ENCODE results near the gene BTBD7. TPM values are rescaled to one million over a fixed set of nuclear protein-coding genes. Genes with fewer than 3 reads are reported as not detected.

The BTBD7 gene
- total RNA-seq, 6 experiments from 2014 or later, result 8.1 to 14.3 (median 11.0) TPM

GRCh38 chr14:93280743-93281142 is 52.1 kb downstream of the BTBD7 start:
- WGBS (ENCODE audit: insufficient coverage, low coverage, low lambda C conversion rate, missing lambda C conversion rate), result 94% methylated on average over 5 of the region's 5 CpGs
- no peak overlapping the region for H3K27ac ChIP-seq
- H3K4me3 ChIP-seq, result no peak overlapping the region
- no peaks in the 10 kb centered on the region for H3K27me3 ChIP-seq
- H3K4me1 ChIP-seq, result no peaks in the 10 kb centered on the region
- DNase-seq, result no peak
- H3K36me3 ChIP-seq, result no peaks in the 10 kb centered on the region
- no peaks in the 10 kb centered on the region for H3K9me3 ChIP-seq
- intact Hi-C loops (cut with DNase I), result no loop called here
- no peak for ATAC-seq
- TF ChIP-seq CTCF (IDR thresholded peaks at IDR 0.05) (no peak), POLR2A (IDR thresholded peaks at IDR 0.05) (no peak)

DNA sequence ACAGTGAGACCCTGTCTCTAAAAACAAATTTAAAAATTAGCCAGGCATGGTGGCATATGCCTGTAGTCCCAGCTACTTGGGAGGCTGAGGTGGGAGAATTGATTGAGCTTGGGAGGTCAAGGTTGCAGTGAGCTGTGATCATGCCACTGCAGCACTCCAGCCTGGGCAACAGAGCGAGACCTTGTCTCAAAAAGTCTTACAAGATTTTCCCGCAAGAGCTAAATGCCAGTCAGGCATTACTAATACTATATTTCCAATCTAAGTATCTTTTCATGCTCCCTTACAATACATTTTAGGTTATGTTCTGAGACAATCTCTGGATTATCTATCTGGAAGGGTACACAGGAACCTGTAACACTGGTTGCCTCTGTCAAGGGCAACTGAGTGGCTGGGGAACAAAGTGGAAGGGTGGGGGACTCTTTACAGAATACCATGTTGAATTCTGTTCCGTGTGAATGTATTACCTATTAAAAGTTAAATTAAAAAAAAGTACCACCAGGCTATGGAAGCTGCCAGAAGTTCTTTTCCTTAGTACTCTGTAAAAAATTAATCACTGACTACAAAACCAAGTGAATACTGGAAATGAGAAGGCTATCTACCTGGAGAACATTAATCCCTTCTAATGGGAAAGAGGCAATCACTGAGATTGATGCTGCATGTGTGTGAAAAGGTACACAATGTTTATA is 56.7 kb downstream of the BTBD7 start:
- H3K9me3 ChIP-seq, result no peaks in the 10 kb centered on the region
- H3K4me3 ChIP-seq, result no peak overlapping the region
- intact Hi-C loops (cut with DNase I), result no loop called here
- no peak for ATAC-seq
- no peaks in the 10 kb centered on the region for H3K27me3 ChIP-seq
- WGBS (ENCODE audit: insufficient coverage, low coverage, low lambda C conversion rate, missing lambda C conversion rate), result 86% methylated on average over 3 of the region's 3 CpGs
- no peak for DNase-seq
- no peaks in the 10 kb centered on the region for H3K36me3 ChIP-seq
- no peaks in the 10 kb centered on the region for H3K4me1 ChIP-seq
- H3K27ac ChIP-seq, result no peak overlapping the region
- no peak for TF ChIP-seq POLR2A (IDR thresholded peaks at IDR 0.05)
- TF ChIP-seq CTCF (IDR thresholded peaks at IDR 0.05), result no peak

- no peak overlapping the region for H3K27ac ChIP-seq
- H3K27me3 ChIP-seq, result no peaks in the 10 kb centered on the region
- H3K9me3 ChIP-seq, result no peaks in the 10 kb centered on the region
- intact Hi-C loops (cut with DNase I), result no loop called here
- DNase-seq (no peak), ATAC-seq (no peak)
- H3K4me3 ChIP-seq, result no peak overlapping the region
- no peaks in the 10 kb centered on the region for H3K36me3 ChIP-seq
- whole genome bisulfite sequencing (ENCODE audit: insufficient coverage, low coverage, low lambda C conversion rate, missing lambda C conversion rate), result 89% methylated on average over 3 of the region's 3 CpGs
- H3K4me1 ChIP-seq, result no peaks in the 10 kb centered on the region
- no peak for TF ChIP-seq CTCF (IDR thresholded peaks at IDR 0.05)
- TF ChIP-seq POLR2A (IDR thresholded peaks at IDR 0.05), result no peak
Measured at GRCh38 chr14:93274055-93274806, 58.6 kb downstream of the BTBD7 start.

DNA sequence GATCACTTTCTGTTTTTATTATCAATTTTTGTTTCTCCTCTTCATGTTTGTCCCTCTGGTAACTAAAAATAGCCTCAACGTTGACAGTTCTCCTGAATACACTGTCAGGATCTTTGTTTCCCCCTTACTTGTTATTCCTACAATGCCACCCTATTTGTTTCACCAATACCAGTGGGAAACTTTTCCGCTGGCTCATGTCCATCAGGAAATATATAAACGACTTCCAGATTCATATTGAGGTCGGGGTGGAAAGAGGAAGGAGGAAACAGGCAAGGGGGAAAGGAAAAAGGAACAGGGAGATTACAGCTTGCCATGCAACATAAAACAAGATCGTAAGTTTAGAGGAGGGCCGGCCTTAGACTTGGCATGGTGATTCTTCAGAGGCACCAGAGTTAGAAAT is 61.7 kb downstream of the BTBD7 start:
- ATAC-seq (no peak), DNase-seq (no peak)
- no peaks in the 10 kb centered on the region for H3K36me3 ChIP-seq
- no peaks in the 10 kb centered on the region for H3K4me1 ChIP-seq
- TF ChIP-seq CTCF (IDR thresholded peaks at IDR 0.05), result no peak
- no peak for TF ChIP-seq POLR2A (IDR thresholded peaks at IDR 0.05)
- no peaks in the 10 kb centered on the region for H3K27me3 ChIP-seq
- H3K9me3 ChIP-seq, result no peaks in the 10 kb centered on the region
- WGBS (ENCODE audit: insufficient coverage, low coverage, low lambda C conversion rate, missing lambda C conversion rate), result 61% methylated on average over 6 of the region's 6 CpGs
- no peak overlapping the region for H3K4me3 ChIP-seq
- intact Hi-C loops (cut with DNase I), result no loop called here
- no peak overlapping the region for H3K27ac ChIP-seq
